ENCODE results near the gene SYP.

DNA sequence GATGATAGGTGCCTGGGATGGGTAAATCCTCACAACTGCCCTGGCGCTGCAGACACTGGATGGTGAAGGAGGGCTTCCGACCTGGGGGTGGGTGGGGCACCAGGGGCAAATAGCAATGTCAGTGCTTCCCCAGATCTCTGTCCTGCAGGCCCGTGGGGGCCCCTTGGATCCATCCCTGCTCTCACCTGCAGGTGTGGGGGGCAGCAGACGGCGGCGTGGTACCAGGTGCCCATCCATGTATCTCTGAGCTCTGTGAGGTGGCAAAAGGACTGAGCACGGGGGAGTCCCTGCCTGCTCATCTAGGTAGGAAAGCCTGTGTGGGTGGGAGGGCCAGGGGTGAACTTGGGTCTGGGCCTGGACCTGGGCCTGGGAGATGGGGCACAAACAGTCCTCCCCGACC is 6.5 kb upstream of the SYP start:
- TF ChIP-seq, protein P1, sequence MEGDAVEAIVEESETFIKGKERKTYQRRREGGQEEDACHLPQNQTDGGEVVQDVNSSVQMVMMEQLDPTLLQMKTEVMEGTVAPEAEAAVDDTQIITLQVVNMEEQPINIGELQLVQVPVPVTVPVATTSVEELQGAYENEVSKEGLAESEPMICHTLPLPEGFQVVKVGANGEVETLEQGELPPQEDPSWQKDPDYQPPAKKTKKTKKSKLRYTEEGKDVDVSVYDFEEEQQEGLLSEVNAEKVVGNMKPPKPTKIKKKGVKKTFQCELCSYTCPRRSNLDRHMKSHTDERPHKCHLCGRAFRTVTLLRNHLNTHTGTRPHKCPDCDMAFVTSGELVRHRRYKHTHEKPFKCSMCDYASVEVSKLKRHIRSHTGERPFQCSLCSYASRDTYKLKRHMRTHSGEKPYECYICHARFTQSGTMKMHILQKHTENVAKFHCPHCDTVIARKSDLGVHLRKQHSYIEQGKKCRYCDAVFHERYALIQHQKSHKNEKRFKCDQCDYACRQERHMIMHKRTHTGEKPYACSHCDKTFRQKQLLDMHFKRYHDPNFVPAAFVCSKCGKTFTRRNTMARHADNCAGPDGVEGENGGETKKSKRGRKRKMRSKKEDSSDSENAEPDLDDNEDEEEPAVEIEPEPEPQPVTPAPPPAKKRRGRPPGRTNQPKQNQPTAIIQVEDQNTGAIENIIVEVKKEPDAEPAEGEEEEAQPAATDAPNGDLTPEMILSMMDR (IDR thresholded peaks at IDR 0.05), result no peak
- no peak for TF ChIP-seq POLR2A (IDR thresholded peaks at IDR 0.05)
- TF ChIP-seq POLR2AphosphoS5 (IDR thresholded peaks at IDR 0.05), result no peak

All from prostate gland (tissue), 2 donors.